GM12872 (cell line): ENCODE measurements around the gene KRT32.

Source experiments
- TF ChIP-seq, protein P1 (sequence below): IDR thresholded peaks from 3 replicates; pipeline ENCODE4 v1.5.1; 2011; ENCODE audit warnings: low read depth, mild to moderate bottlenecking, low read length, moderate library complexity; ENCODE audit not compliant: insufficient read depth

Gene KRT32

GRCh38 chr17:41466988-41467387, at the start of gene KRT32:
KRT32 (minus strand) TSS chr17:41467386; CDS start chr17:41467325, 61 bp downstream.
- TF ChIP-seq, protein P1, sequence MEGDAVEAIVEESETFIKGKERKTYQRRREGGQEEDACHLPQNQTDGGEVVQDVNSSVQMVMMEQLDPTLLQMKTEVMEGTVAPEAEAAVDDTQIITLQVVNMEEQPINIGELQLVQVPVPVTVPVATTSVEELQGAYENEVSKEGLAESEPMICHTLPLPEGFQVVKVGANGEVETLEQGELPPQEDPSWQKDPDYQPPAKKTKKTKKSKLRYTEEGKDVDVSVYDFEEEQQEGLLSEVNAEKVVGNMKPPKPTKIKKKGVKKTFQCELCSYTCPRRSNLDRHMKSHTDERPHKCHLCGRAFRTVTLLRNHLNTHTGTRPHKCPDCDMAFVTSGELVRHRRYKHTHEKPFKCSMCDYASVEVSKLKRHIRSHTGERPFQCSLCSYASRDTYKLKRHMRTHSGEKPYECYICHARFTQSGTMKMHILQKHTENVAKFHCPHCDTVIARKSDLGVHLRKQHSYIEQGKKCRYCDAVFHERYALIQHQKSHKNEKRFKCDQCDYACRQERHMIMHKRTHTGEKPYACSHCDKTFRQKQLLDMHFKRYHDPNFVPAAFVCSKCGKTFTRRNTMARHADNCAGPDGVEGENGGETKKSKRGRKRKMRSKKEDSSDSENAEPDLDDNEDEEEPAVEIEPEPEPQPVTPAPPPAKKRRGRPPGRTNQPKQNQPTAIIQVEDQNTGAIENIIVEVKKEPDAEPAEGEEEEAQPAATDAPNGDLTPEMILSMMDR, result no peak

GRCh38 chr17:41516830-41517283, 49.7 kb upstream of the KRT32 start:
- TF ChIP-seq, protein P1, result no peak

- TF ChIP-seq, protein P1, result no peak
Observed at GRCh38 chr17:41516147-41516829, 49.1 kb upstream of the KRT32 start.

DNA sequence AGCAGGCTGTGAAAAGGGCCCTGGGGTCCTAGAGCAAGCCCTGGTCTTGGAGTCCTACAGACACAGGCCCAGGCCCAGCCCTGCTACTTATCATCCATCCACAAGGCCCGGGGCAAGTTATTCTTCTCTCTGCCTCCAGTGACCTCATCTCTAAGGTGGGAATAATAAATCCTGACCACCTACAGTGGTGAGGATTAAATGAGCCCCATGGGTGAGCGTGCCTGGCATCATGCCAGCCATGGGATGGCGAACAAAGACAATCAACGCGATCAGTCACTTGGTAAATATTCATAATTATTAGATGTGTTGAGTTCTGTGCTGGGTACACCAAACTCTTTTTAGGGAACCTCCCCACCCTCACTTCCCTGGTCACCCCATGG, 46.0 kb upstream of the KRT32 start:
- TF ChIP-seq, protein P1, result no peak

GRCh38 chr17:41512546-41513167, 45.5 kb upstream of the KRT32 start:
- TF ChIP-seq, protein P1, result no peak

DNA sequence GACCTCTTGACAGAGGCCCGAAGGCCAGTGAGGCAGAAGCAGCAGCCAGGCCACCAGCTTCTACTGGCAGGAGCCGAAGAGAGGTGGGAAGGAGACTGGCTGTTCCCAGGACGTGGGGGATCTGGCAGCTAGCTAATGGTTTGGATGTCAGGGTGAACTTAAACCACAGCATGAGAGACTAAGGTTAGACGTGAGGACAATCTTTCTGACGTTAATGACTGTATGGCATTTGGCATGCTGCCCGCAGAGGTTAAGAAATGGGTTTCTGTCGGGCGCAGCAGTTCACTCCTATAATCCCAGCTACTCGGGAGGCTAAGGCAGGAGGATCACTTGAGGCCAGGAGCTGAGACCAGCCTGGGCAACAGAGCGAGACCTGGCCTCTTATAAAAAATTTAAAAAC, 44.5 kb upstream of the KRT32 start:
- TF ChIP-seq, protein P1, result no peak

DNA sequence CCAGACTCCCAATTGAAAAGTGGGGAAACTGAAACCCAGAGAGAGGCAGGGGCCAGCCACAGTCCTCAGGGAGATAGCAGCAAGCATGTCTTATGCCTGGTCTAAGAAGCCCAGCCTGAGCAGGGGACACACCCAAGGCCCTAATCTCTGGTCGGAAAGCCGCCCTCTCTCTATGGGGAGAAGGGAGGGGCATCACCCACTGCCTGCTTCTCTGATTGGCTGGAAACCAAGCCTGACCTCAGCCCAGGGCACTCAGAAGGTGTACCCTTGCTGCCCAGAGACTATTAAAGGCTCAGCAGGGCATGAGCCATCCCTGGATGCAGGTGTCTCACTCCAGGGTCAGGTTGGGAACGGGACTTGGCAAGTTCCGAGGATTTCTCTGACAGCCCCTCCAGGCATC, 43.9 kb upstream of the KRT32 start:
- TF ChIP-seq, protein P1, result no peak
